NCI-H2081 (cell line): Measurements from ENCODE around the gene PLIN5.

Source experiments
- DNase-seq, 2 experiments: peaks; one replicate each; lab custom pipeline; 2025; lab: John Stamatoyannopoulos, UW

The PLIN5 gene

GRCh38 chr19:4521888-4522242, 13.2 kb downstream of the PLIN5 start:
- DNase-seq: no peak

- DNase-seq: no peak
Measured at GRCh38 chr19:4521170-4521887, 13.7 kb downstream of the PLIN5 start.

- DNase-seq: peak in 1 of 2 experiments; percentile 5
Measured at GRCh38 chr19:4519521-4520277, 15.3 kb downstream of the PLIN5 start.

GRCh38 chr19:4519172-4519496, 15.9 kb downstream of the PLIN5 start:
- no peak for DNase-seq

GRCh38 chr19:4518345-4519171, 16.5 kb downstream of the PLIN5 start, which contains the start of gene PLIN4:
PLIN4 (minus strand) TSS chr19:4518486; CDS start chr19:4518272, 214 bp downstream.
- no peak for DNase-seq

- no peak for DNase-seq
Measured at GRCh38 chr19:4517451-4518057, 17.5 kb downstream of the PLIN5 start.

GRCh38 chr19:4516939-4517300, 18.1 kb downstream of the PLIN5 start:
- no peak for DNase-seq

- no peak for DNase-seq
Measured at GRCh38 chr19:4516199-4516938, 18.7 kb downstream of the PLIN5 start.

- DNase-seq: no peak
Measured at GRCh38 chr19:4515732-4516131, 19.3 kb downstream of the PLIN5 start.

- no peak for DNase-seq
Measured at GRCh38 chr19:4513248-4513647, 21.8 kb downstream of the PLIN5 start.

- no peak for DNase-seq
Measured at GRCh38 chr19:4512070-4512469, 23.0 kb downstream of the PLIN5 start.

- no peak for DNase-seq
Measured at GRCh38 chr19:4511300-4512054, 23.5 kb downstream of the PLIN5 start.

GRCh38 chr19:4510435-4511255, 24.4 kb downstream of the PLIN5 start:
- no peak for DNase-seq

GRCh38 chr19:4508698-4509097, 26.3 kb downstream of the PLIN5 start:
- peak in 1 of 2 experiments; percentile 22 for DNase-seq

GRCh38 chr19:4507804-4508203, 27.2 kb downstream of the PLIN5 start:
- DNase-seq: no peak

- no peak for DNase-seq
Measured at GRCh38 chr19:4507150-4507452, 27.9 kb downstream of the PLIN5 start.

- DNase-seq: no peak
Measured at GRCh38 chr19:4506449-4507149, 28.4 kb downstream of the PLIN5 start.

GRCh38 chr19:4505570-4506448, 29.2 kb downstream of the PLIN5 start:
- DNase-seq: no peak
